HepG2 (cell line): ENCODE data around the gene DTNB. TPM values are rescaled to one million over a fixed set of nuclear protein-coding genes. Genes with fewer than 3 reads are reported as not detected.

Experiments
- ATAC-seq: fragments of 200-7000 bp; cut with Tn5 transposase; 3 replicates; pipeline ENCODE4 v1.9.1; 2020; ENCODE audit warnings: mild to moderate bottlenecking, moderate library complexity
- BruUV-seq: library from RNA; stranded (reverse); fragments of 400-500 nt; replicated peaks from 2 replicates; lab custom pipeline; 2021; lab: Mats Ljungman, UMichigan
- CTCF ChIA-PET: fragments of 300-600 bp; formaldehyde crosslinking; extraction: SDS; loops from one replicate; lab custom pipeline; 2021; ENCODE audit warnings: low total read pairs, inconsistent platforms, low intra/inter-chr PET ratio; lab: Yijun Ruan, JAX
- POLR2A ChIA-PET: fragments of 350-600 bp; sonication (Branson Sonifier 250); formaldehyde crosslinking; loops from one replicate; lab custom pipeline; 2020; ENCODE audit warnings: antibody characterized with exemption, inconsistent platforms; lab: Yijun Ruan, JAX
- DNase-seq: peaks from one replicate; pipeline ENCODE4 v3.0.0-alpha.2; 2015; ENCODE audit warnings: low spot score
- FAIRE-seq: peaks from 3 replicates; lab custom pipeline; 2011; peaks lifted over from hg19 to GRCh38; lab: Jason Lieb, UNC
- H2AFZ ChIP-seq: one replicate; pipeline ENCODE4 v1.6.1; 2011; ENCODE audit warnings: low read length, inconsistent platforms
- H3K27ac ChIP-seq: fragments of 300-600 bp; 3 replicates; pipeline ENCODE4 v1.8.0; 2011; ENCODE audit warnings: mixed run types, mild to moderate bottlenecking, mixed read lengths, low read length, inconsistent platforms; ENCODE audit not compliant: insufficient read depth; ENCODE audit errors: extremely low read length
- H3K27me3 ChIP-seq, 2 experiments: fragments of 200-600 bp in 1 of 2; 2 replicates in 1 of 2; 3 replicates in 1 of 2; pipeline versions ENCODE4 v1.6.0 to v1.8.0; 2011; ENCODE audit warnings: low read length in 2 of 2, mild to moderate bottlenecking in 2 of 2, moderate library complexity in 2 of 2, inconsistent platforms in 1 of 2; ENCODE audit not compliant: insufficient read depth in 2 of 2, control insufficient read depth in 1 of 2
- H3K36me3 ChIP-seq, 2 experiments: fragments of 200-600 bp in 1 of 2; replicated peaks in 1 of 2; 2 replicates in 1 of 2; 3 replicates in 1 of 2; pipeline versions ENCODE4 v1.5.1 to v1.8.0; 2011; ENCODE audit warnings: low read length in 2 of 2, inconsistent platforms in 1 of 2; ENCODE audit not compliant: insufficient read depth in 2 of 2, control insufficient read depth in 1 of 2
- H3K4me1 ChIP-seq: 2 replicates; pipeline ENCODE4 v1.5.1; 2012; ENCODE audit warnings: low read length, inconsistent platforms; ENCODE audit not compliant: insufficient read depth
- H3K4me2 ChIP-seq: 2 replicates; pipeline ENCODE4 v1.6.0; 2011; ENCODE audit warnings: low read depth, low read length, inconsistent platforms
- H3K4me3 ChIP-seq, 3 experiments: fragments of 200-600 bp in 1 of 3; sonication (generic), shearing (Covaris generic) in 1 of 3; replicated peaks in 1 of 3; 2 replicates each; pipeline ENCODE4 v1.5.1; 2011 to 2016; ENCODE audit warnings: low read length in 3 of 3, inconsistent platforms in 2 of 3, low read depth in 2 of 3, mild to moderate bottlenecking in 2 of 3, control low read depth in 1 of 3, mixed read lengths in 1 of 3; ENCODE audit not compliant: insufficient read depth in 1 of 3
- H3K79me2 ChIP-seq: one replicate; pipeline ENCODE4 v1.6.1; 2011; ENCODE audit warnings: low read length, inconsistent platforms; ENCODE audit not compliant: insufficient read depth
- H3K9ac ChIP-seq: 2 replicates; pipeline ENCODE4 v1.6.0; 2011; ENCODE audit warnings: mild to moderate bottlenecking, low read depth, low read length, inconsistent platforms; ENCODE audit not compliant: insufficient read depth
- H3K9me3 ChIP-seq: 2 replicates; pipeline ENCODE4 v1.5.1; 2012; ENCODE audit warnings: mild to moderate bottlenecking, low read length
- H4K20me1 ChIP-seq: 2 replicates; pipeline ENCODE4 v1.6.0; 2011; ENCODE audit warnings: inconsistent platforms, mild to moderate bottlenecking, low read length, moderate library complexity; ENCODE audit not compliant: insufficient read depth
- CENPBD1 ChIP-seq: sonication (generic); formaldehyde crosslinking; IDR thresholded peaks from 2 replicates; pipeline ENCODE4 v1.8.0; 2022; ENCODE audit warnings: missing genetic modification reagents, low read depth, mild to moderate bottlenecking, borderline replicate concordance
- FOXK1 ChIP-seq: sonication (generic); formaldehyde crosslinking; IDR thresholded peaks from 2 replicates; pipeline ENCODE4 v1.4.0; 2020; ENCODE audit warnings: low read depth, missing genetic modification reagents, borderline replicate concordance
- GATAD2A ChIP-seq: IDR thresholded peaks from 2 replicates; pipeline ENCODE4 v1.6.1; 2016
- HMG20B ChIP-seq: conservative IDR thresholded peaks from 2 replicates; pipeline ENCODE4 v1.6.1; 2016; ENCODE audit warnings: missing genetic modification reagents, missing compliant biosample characterization
- MAFF ChIP-seq: IDR thresholded peaks from 2 replicates; pipeline ENCODE4 v1.6.1; 2011; ENCODE audit warnings: low read depth, low read length, improper control_type of control experiment
- MAFK ChIP-seq, 2 experiments: IDR thresholded peaks in 1 of 2; conservative IDR thresholded peaks in 1 of 2; 2 replicates each; pipeline ENCODE4 v1.6.1; 2011; ENCODE audit warnings: improper control_type of control experiment in 2 of 2, low read length in 2 of 2
- TCF7L2 ChIP-seq: IDR thresholded peaks from 2 replicates; pipeline ENCODE4 v1.6.1; 2011; ENCODE audit warnings: mild to moderate bottlenecking, low read depth, low read length, moderate library complexity
- WGBS: methylation state at CpG from one replicate; pipeline ENCODE4 v1.1.6; 2017; ENCODE audit warnings: low lambda C conversion rate; 5-methylcytosine and 5-hydroxymethylcytosine counted together
- in situ Hi-C: cut with HindIII; loops from 2 replicates; pipeline ENCODE4 v1.10.0; 2017; ENCODE audit warnings: low pct_unique_long_range_greater_than_20kb; ENCODE audit not compliant: extremely low pct_ligation_motif_present
- intact Hi-C: fragments of 100-400 bp; cut with micrococcal nuclease; formaldehyde crosslinking; loops from one replicate; pipeline ENCODE4 v1.10.0; 2022; ENCODE audit not compliant: unreplicated experiment
- polyA plus RNA-seq, 8 experiments: library from polyadenylated mRNA; depleted of rRNA in 3 of 8; stranded (reverse) in 7 of 8; unstranded in 1 of 8; fragments of >200 nt; fragmentation: Illumina TruSeq in 4 of 8; extraction: Trizol in 4 of 8; gene quantifications; 2 replicates each; pipeline versions ENCODE4 v1.2.1 to v1.2.3, GENCODE V29; 2011 to 2016; ENCODE audit warnings: low read depth in 4 of 8, missing spikeins in 1 of 8, mixed read lengths in 1 of 8; ENCODE audit not compliant: insufficient read depth in 1 of 8
- total RNA-seq, 5 experiments: library from RNA; depleted of rRNA; stranded (reverse); fragments of >200 nt; fragmentation: Illumina TruSeq; extraction: Trizol; gene quantifications; 2 replicates each; pipeline ENCODE4 v1.2.3, GENCODE V29; 2016; ENCODE audit warnings: low read depth in 1 of 5

Gene DTNB
- total and polyA plus RNA-seq, 2 of the 13 experiments (the other 11 are each of a cell fraction or from before 2014, with no cell fraction given) = 14.4 to 23.9 TPM

GRCh38 chr2:25448808-25449207 lies 224.6 kb downstream of the DTNB start:
- no peak overlapping the region for H3K27ac ChIP-seq
- in situ Hi-C loops = no loop called here

GRCh38 chr2:25447018-25447417 lies 226.4 kb downstream of the DTNB start:
- Histone ChIP-seq H3K27me3 (no peaks in the 10 kb centered on the region), H3K4me1 (0 out of 2 replicates have a peak, but pooled peaks cover 4% of the 10 kb centered on the region), H3K27ac (no peak overlapping the region), H4K20me1 (no peaks in the 10 kb centered on the region), H3K36me3 (no peaks in the 10 kb centered on the region), H3K9me3 (no peaks in the 10 kb centered on the region), H3K9ac (no peak overlapping the region), H3K4me3 (no peak overlapping the region), H3K4me2 (no peak overlapping the region), H2AFZ (no peak overlapping the region), H3K79me2 (no peaks in the 10 kb centered on the region)
- WGBS = 98% methylated on average over 1 of the region's 1 CpG
- no TSS peak for BruUV-seq
- in situ Hi-C loops (no loop called here), intact Hi-C loops (no loop called here)
- no peak for DNase-seq
- CTCF ChIA-PET = no interaction called here
- POLR2A ChIA-PET = no interaction called here
- no peak for ATAC-seq
- TF ChIP-seq MAFK (conservative IDR thresholded peaks at IDR 0.05 in 1 of 2, IDR thresholded peaks at IDR 0.05 in 1 of 2; ENCODE audit: low read length in 2 of 2) (peak; percentile 66 to 82), MAFF (peak; percentile 58), GATAD2A (CRISPR knock-in tag) (no peak)
- no peak for FAIRE-seq

More at GRCh38 chr2:25448808-25449207, 224.6 kb downstream of the DTNB start:
- BruUV-seq = no TSS peak
- H3K4me1 ChIP-seq = 0 out of 2 replicates have a peak, but pooled peaks cover 4% of the 10 kb centered on the region
- 84% methylated on average over 6 of the region's 6 CpGs for WGBS
- H3K4me2 ChIP-seq = no peak overlapping the region
- H4K20me1 ChIP-seq = no peaks in the 10 kb centered on the region
- H2AFZ ChIP-seq = no peak overlapping the region
- ATAC-seq = no peak
- H3K79me2 ChIP-seq = no peaks in the 10 kb centered on the region
- TF ChIP-seq TCF7L2 (no peak), CENPBD1 (CRISPR knock-in tag) (no peak), FOXK1 (CRISPR knock-in tag) (no peak), HMG20B (CRISPR knock-in tag) (no peak)
- FAIRE-seq = no peak
- H3K4me3 ChIP-seq = no peak overlapping the region
- ChIA-PET CTCF (no interaction called here), POLR2A (no interaction called here)
- no peaks in the 10 kb centered on the region for H3K36me3 ChIP-seq
- intact Hi-C loops = no loop called here
- no peaks in the 10 kb centered on the region for H3K9me3 ChIP-seq
- H3K9ac ChIP-seq = no peak overlapping the region
- DNase-seq = no peak
- no peaks in the 10 kb centered on the region for H3K27me3 ChIP-seq
